H1 (cell line): ENCODE results near the gene SLC35B2. TPM values are rescaled to one million over a fixed set of nuclear protein-coding genes. Genes with fewer than 3 reads are reported as not detected.

Source experiments
- CTCF ChIA-PET: fragments of 300-600 bp; sonication (Branson Sonifier 250); formaldehyde crosslinking; loops from one replicate; lab custom pipeline; 2021; ENCODE audit not compliant: partially characterized antibody; lab: Charles Lee
- POLR2A ChIA-PET: fragments of 300-600 bp; sonication (Branson Sonifier 250); formaldehyde crosslinking; loops from one replicate; lab custom pipeline; 2021; ENCODE audit warnings: inconsistent platforms; ENCODE audit not compliant: partially characterized antibody; lab: Charles Lee
- DNase-seq, 2 experiments: peaks; one replicate each; pipeline versions ENCODE4 v3.0.0 to v3.0.0-alpha.2; 2010 to 2022; ENCODE audit warnings: low spot score in 2 of 2, low read depth in 1 of 2, mixed read lengths in 1 of 2
- FAIRE-seq: peaks from 2 replicates; lab custom pipeline; 2011; peaks lifted over from hg19 to GRCh38; lab: Jason Lieb, UNC
- H2AFZ ChIP-seq: 2 replicates; pipeline ENCODE4 v1.8.1; 2012; ENCODE audit warnings: low read length, inconsistent platforms
- H2AK5ac ChIP-seq: 2 replicates; pipeline ENCODE4 v1.6.1; 2013; ENCODE audit warnings: low read depth, low read length
- H2BK120ac ChIP-seq: replicated peaks from 2 replicates; pipeline ENCODE3; 2013; ENCODE audit warnings: low read depth, low read length, inconsistent platforms
- H2BK12ac ChIP-seq: 2 replicates; pipeline ENCODE4 v1.6.1; 2013; ENCODE audit warnings: low read depth, low read length
- H2BK15ac ChIP-seq: 2 replicates; pipeline ENCODE4 v1.6.1; 2013; ENCODE audit warnings: low read length
- H2BK20ac ChIP-seq: 2 replicates; pipeline ENCODE4 v1.6.1; 2013; ENCODE audit warnings: low read length
- H2BK5ac ChIP-seq: 2 replicates; pipeline ENCODE4 v1.6.1; 2013; ENCODE audit warnings: low read depth, low read length
- H3K14ac ChIP-seq: 2 replicates; pipeline ENCODE4 v1.6.1; 2013; ENCODE audit warnings: inconsistent platforms; ENCODE audit not compliant: insufficient read length
- H3K18ac ChIP-seq: 2 replicates; pipeline ENCODE4 v1.6.1; 2013; ENCODE audit warnings: low read length; ENCODE audit errors: extremely low read depth
- H3K23ac ChIP-seq: 2 replicates; pipeline ENCODE4 v1.6.1; 2013; ENCODE audit warnings: inconsistent platforms; ENCODE audit not compliant: insufficient read length
- H3K23me2 ChIP-seq: 2 replicates; pipeline ENCODE4 v1.6.1; 2013; ENCODE audit warnings: low read depth, low read length
- H3K27ac ChIP-seq: 2 replicates; pipeline ENCODE4 v1.6.1; 2011; ENCODE audit warnings: low read depth, low read length, inconsistent platforms
- H3K27me3 ChIP-seq, 4 experiments: replicated peaks in 1 of 4; 1 replicate in 1 of 4; 2 replicates in 3 of 4; pipeline versions ENCODE4 v1.6.1 to v1.8.1; 2011 to 2013; ENCODE audit warnings: low read length in 3 of 4, mild to moderate bottlenecking in 3 of 4, inconsistent platforms in 2 of 4, mixed read lengths in 2 of 4, moderate library complexity in 1 of 4; ENCODE audit not compliant: control insufficient read depth in 3 of 4, insufficient read depth in 3 of 4; ENCODE audit errors: extremely low read depth in 1 of 4
- H3K36me3 ChIP-seq, 4 experiments: 2 replicates each; pipeline versions ENCODE4 v1.6.1 to v1.8.1; 2011 to 2013; ENCODE audit warnings: mild to moderate bottlenecking in 4 of 4, low read length in 3 of 4, moderate library complexity in 2 of 4, control low read depth in 1 of 4, inconsistent platforms in 1 of 4; ENCODE audit not compliant: insufficient read depth in 4 of 4, control insufficient read depth in 2 of 4
- H3K4ac ChIP-seq: replicated peaks from 2 replicates; pipeline ENCODE3; 2013; ENCODE audit warnings: low read length, low read depth, mixed read lengths, inconsistent platforms; ENCODE audit not compliant: insufficient read length
- H3K4me1 ChIP-seq, 4 experiments: replicated peaks in 1 of 4; 1 replicate in 1 of 4; 2 replicates in 3 of 4; pipeline versions ENCODE4 v1.6.1 to v1.8.1; 2011 to 2013; ENCODE audit warnings: low read length in 3 of 4, inconsistent platforms in 2 of 4, mixed read lengths in 1 of 4; ENCODE audit not compliant: insufficient read depth in 4 of 4, control insufficient read depth in 3 of 4
- H3K4me2 ChIP-seq, 2 experiments: 2 replicates each; pipeline versions ENCODE4 v1.6.1 to v1.8.1; 2011 to 2013; ENCODE audit warnings: low read depth in 2 of 2, low read length in 2 of 2, control low read depth in 1 of 2, inconsistent platforms in 1 of 2, mild to moderate bottlenecking in 1 of 2; ENCODE audit not compliant: insufficient read depth in 1 of 2
- H3K4me3 ChIP-seq, 4 experiments: fragments of 200-600, 300-600 bp in 1 of 4; sonication (generic), shearing (Covaris generic), sonication (Bioruptor Twin) in 1 of 4; 2 replicates each; pipeline versions ENCODE4 v1.5.1 to v1.8.1; 2011 to 2016; ENCODE audit warnings: low read length in 4 of 4, low read depth in 3 of 4, control low read depth in 2 of 4, inconsistent platforms in 2 of 4, mild to moderate bottlenecking in 2 of 4, mixed read lengths in 1 of 4, moderate library complexity in 1 of 4; ENCODE audit not compliant: insufficient read depth in 2 of 4; ENCODE audit errors: extremely low read depth in 1 of 4
- H3K56ac ChIP-seq: replicated peaks from 2 replicates; pipeline ENCODE3; 2013; ENCODE audit warnings: low read depth, mild to moderate bottlenecking, mixed read lengths, low read length, inconsistent platforms; ENCODE audit not compliant: insufficient read length
- H3K79me1 ChIP-seq: 2 replicates; pipeline ENCODE4 v1.6.1; 2013; ENCODE audit warnings: low read depth, low read length, control low read depth
- H3K79me2 ChIP-seq, 2 experiments: 2 replicates each; pipeline versions ENCODE4 v1.6.1 to v1.8.1; 2012 to 2013; ENCODE audit warnings: low read length in 2 of 2, mild to moderate bottlenecking in 2 of 2, inconsistent platforms in 1 of 2; ENCODE audit not compliant: insufficient read depth in 2 of 2, control insufficient read depth in 1 of 2
- H3K9ac ChIP-seq, 4 experiments: replicated peaks in 1 of 4; 1 replicate in 1 of 4; 2 replicates in 3 of 4; pipeline versions ENCODE4 v1.6.1 to v1.8.1; 2011 to 2013; ENCODE audit warnings: low read depth in 3 of 4, low read length in 3 of 4, control low read depth in 2 of 4, mild to moderate bottlenecking in 2 of 4, moderate library complexity in 2 of 4, inconsistent platforms in 1 of 4; ENCODE audit errors: extremely low read depth in 1 of 4
- H3K9me3 ChIP-seq, 2 experiments: 2 replicates each; pipeline versions ENCODE4 v1.6.1 to v1.8.1; 2012 to 2013; ENCODE audit warnings: mild to moderate bottlenecking in 2 of 2, moderate library complexity in 2 of 2, control low read depth in 1 of 2, inconsistent platforms in 1 of 2, low read depth in 1 of 2, low read length in 1 of 2, mixed read lengths in 1 of 2; ENCODE audit not compliant: insufficient read depth in 2 of 2
- H4K20me1 ChIP-seq, 2 experiments: replicated peaks in 1 of 2; 2 replicates each; pipeline versions ENCODE3 to v1.8.1; 2011 to 2013; ENCODE audit warnings: inconsistent platforms in 2 of 2, low read length in 2 of 2, mild to moderate bottlenecking in 1 of 2; ENCODE audit not compliant: insufficient read depth in 2 of 2, control insufficient read depth in 1 of 2
- H4K5ac ChIP-seq: 2 replicates; pipeline ENCODE4 v1.6.1; 2013; ENCODE audit warnings: low read length, low read depth, mixed read lengths, inconsistent platforms; ENCODE audit not compliant: insufficient read length
- H4K8ac ChIP-seq: 2 replicates; pipeline ENCODE4 v1.8.0; 2013; ENCODE audit warnings: mild to moderate bottlenecking, moderate library complexity, low read length, inconsistent platforms; ENCODE audit not compliant: insufficient read depth; ENCODE audit errors: extremely low read depth
- H4K91ac ChIP-seq: replicated peaks from 2 replicates; pipeline ENCODE3; 2013; ENCODE audit warnings: low read length, mixed read lengths, inconsistent platforms; ENCODE audit not compliant: insufficient read length
- BCL11A ChIP-seq, 2 experiments: IDR thresholded peaks; one replicate each; pipeline ENCODE4 v1.6.1; 2011; ENCODE audit warnings: low read depth in 2 of 2, low read length in 2 of 2, mild to moderate bottlenecking in 2 of 2
- CBX8 ChIP-seq: fragments of 300-800, 300-1000 bp; sonication (generic); IDR thresholded peaks from 2 replicates; pipeline ENCODE4 v1.7.1; 2016; ENCODE audit warnings: low read depth, low read length, borderline replicate concordance
- JUN ChIP-seq: IDR thresholded peaks from 2 replicates; pipeline ENCODE4 v1.6.1; 2011; ENCODE audit warnings: low read depth, mild to moderate bottlenecking, improper control_type of control experiment, low read length
- KDM5A ChIP-seq: fragments of 200-600 bp; IDR thresholded peaks from 2 replicates; pipeline ENCODE4 v1.7.1; 2012; ENCODE audit warnings: mild to moderate bottlenecking, low read length, inconsistent platforms, mixed read lengths
- MAFK ChIP-seq: IDR thresholded peaks from 2 replicates; pipeline ENCODE4 v1.6.1; 2012; ENCODE audit warnings: low read depth, mild to moderate bottlenecking, improper control_type of control experiment, low read length
- RAD21 ChIP-seq, 2 experiments: IDR thresholded peaks in 1 of 2; conservative IDR thresholded peaks in 1 of 2; 2 replicates each; pipeline ENCODE4 v1.6.1; 2011; ENCODE audit warnings: low read depth in 2 of 2, low read length in 2 of 2, improper control_type of control experiment in 1 of 2, inconsistent platforms in 1 of 2, mild to moderate bottlenecking in 1 of 2, moderate library complexity in 1 of 2
- RXRA ChIP-seq: IDR thresholded peaks from 2 replicates; pipeline ENCODE4 v1.6.1; 2011; ENCODE audit warnings: low read depth, mild to moderate bottlenecking, low read length, moderate library complexity; ENCODE audit not compliant: insufficient read depth
- SIN3A ChIP-seq, 2 experiments: IDR thresholded peaks in 1 of 2; conservative IDR thresholded peaks in 1 of 2; 2 replicates each; pipeline ENCODE4 v1.6.1; 2011 to 2012; ENCODE audit warnings: low read length in 2 of 2, improper control_type of control experiment in 1 of 2, low read depth in 1 of 2, mild to moderate bottlenecking in 1 of 2
- SUZ12 ChIP-seq: fragments of 200-600 bp; sonication (generic); IDR thresholded peaks from 2 replicates; pipeline ENCODE4 v1.6.1; 2012; ENCODE audit warnings: mild to moderate bottlenecking, inconsistent platforms, low read length, moderate library complexity, mixed read lengths
- TCF12 ChIP-seq: IDR thresholded peaks from 2 replicates; pipeline ENCODE4 v1.6.1; 2011; ENCODE audit warnings: low read depth, mild to moderate bottlenecking, low read length
- WGBS, 2 experiments: shearing (Covaris generic) in 1 of 2; methylation state at CpG; one replicate each; pipeline versions ENCODE4 v1.1.6 to v1.1.7; 2013 to 2015; ENCODE audit warnings: low lambda C conversion rate in 2 of 2, mixed read lengths in 2 of 2, inconsistent platforms in 1 of 2, low coverage in 1 of 2, missing lambda C conversion rate in 1 of 2; ENCODE audit not compliant: insufficient replicate concordance in 2 of 2, insufficient coverage in 1 of 2, insufficient read length in 1 of 2; ENCODE audit errors: extremely low coverage in 1 of 2, missing lambda C conversion rate in 1 of 2; 5-methylcytosine and 5-hydroxymethylcytosine counted together
- polyA plus RNA-seq, 7 experiments: library from polyadenylated mRNA; depleted of rRNA in 3 of 7; stranded (reverse) in 5 of 7; unstranded in 2 of 7; fragments of >200 nt in 5 of 7; fragments of 200-250 nt in 2 of 7; gene quantifications; 1 replicate in 5 of 7; 2 replicates in 1 of 7; 4 replicates in 1 of 7; pipeline versions ENCODE4 v1.2.1 to v1.2.3, GENCODE V29; 2011 to 2013; ENCODE audit warnings: missing spikeins in 2 of 7, mixed read lengths in 2 of 7
- total RNA-seq: library from RNA; stranded (reverse); fragmentation: NEBNext Ultra II Directional; extraction: Animal tissue kit (Norgen Biotek cat#: 25700); gene quantifications from 2 replicates; pipeline ENCODE4 v1.2.1, GENCODE V29; 2021

SLC35B2 gene
- total and polyA plus RNA-seq, 2 of the 8 experiments (the other 6 are each of a cell fraction or from before 2014, with no cell fraction given): 29.5 to 65.0 TPM

- Histone ChIP-seq H2AFZ (no peak overlapping the region), H3K56ac (no peak overlapping the region), H3K27me3 (no peaks in the 10 kb centered on the region), H4K5ac (no peak overlapping the region), H3K9me3 (no peaks in the 10 kb centered on the region), H3K4me3 (no peak overlapping the region), H3K18ac (no peak overlapping the region), H3K14ac (no peak overlapping the region), H2BK15ac (no peak overlapping the region), H3K27ac (no peak overlapping the region), H3K4me2 (no peak overlapping the region), H2AK5ac (no peak overlapping the region), H3K79me2 (peaks cover 10 to 48% of the 10 kb centered on the region in 2 experiments; a peak in 3 of 4 replicates), H3K4me1 (peaks cover 9 to 28% (median 21%) of the 10 kb centered on the region in 4 experiments), H4K91ac (no peak overlapping the region), H2BK12ac (no peak overlapping the region), H2BK120ac (no peak overlapping the region), H2BK20ac (no peak overlapping the region), H3K36me3 (peaks cover 26 to 57% (median 45%) of the 10 kb centered on the region in 4 experiments), H3K9ac (no peak overlapping the region), H3K23ac (no peak overlapping the region), H2BK5ac (no peak overlapping the region; the same call in 1 of the 2 replicates), H3K79me1 (peaks cover 29% of the 10 kb centered on the region), H3K23me2 (peaks cover 10% of the 10 kb centered on the region), H4K20me1 (peaks cover 34 to 48% of the 10 kb centered on the region in 2 experiments), H3K4ac (no peak overlapping the region), H4K8ac (no peak overlapping the region)
- FAIRE-seq (no peak), DNase-seq (no peak)
- ChIA-PET CTCF (interaction anchor here (1.3 to 19.4 kb wide), 9 partner anchors 7 to 133 kb away, joined by 3 to 287 read pairs (median 8); partner anchors contain the start of gene SLC35B2), POLR2A (interaction anchor here (0.6 to 21.0 kb wide), 7 partner anchors 7 to 1059 kb away, joined by 3 to 477 read pairs (median 13); partner anchors contain the start of genes HSP90AB1 and SLC35B2)
- no peak for TF ChIP-seq TCF12
- no peak for TF ChIP-seq BCL11A (IDR thresholded peaks at IDR 0.05; ENCODE audit: low read depth in 2 of 2, low read length in 2 of 2)
- TF ChIP-seq CBX8: no peak
- no peak for TF ChIP-seq SIN3A (conservative IDR thresholded peaks at IDR 0.05 in 1 of 2, IDR thresholded peaks at IDR 0.05 in 1 of 2; ENCODE audit: low read depth in 1 of 2, low read length in 2 of 2)
- TF ChIP-seq RXRA: no peak
- no peak for TF ChIP-seq SUZ12
- TF ChIP-seq RAD21 (IDR thresholded peaks at IDR 0.05 in 1 of 2, conservative IDR thresholded peaks at IDR 0.05 in 1 of 2; ENCODE audit: low read depth in 2 of 2, low read length in 2 of 2): no peak
- TF ChIP-seq JUN: no peak
- no peak for TF ChIP-seq KDM5A
- TF ChIP-seq MAFK: no peak
- WGBS, 2 experiments: 91% methylated on average over 5 of the region's 5 CpGs; no CpG with 5 or more reads in 1 of the 2 experiments
Measured at GRCh38 chr6:44228836-44229235, 28.5 kb downstream of the SLC35B2 start.
